Glutamatergic neuron (in vitro differentiated cells): ENCODE data around the gene NEK11. TPM values are rescaled to one million over a fixed set of nuclear protein-coding genes. Genes with fewer than 3 reads are reported as not detected.

Experiments used
- DNase-seq: peaks from one replicate; pipeline ENCODE4 v3.0.0; 2022
- H3K27ac Mint-ChIP-seq: one replicate; pipeline ENCODE4 v1.8.0; 2020; ENCODE audit warnings: mild to moderate bottlenecking, mixed read lengths, inconsistent platforms; ENCODE audit not compliant: unreplicated experiment
- H3K27me3 Mint-ChIP-seq: one replicate; pipeline ENCODE4 v1.8.0; 2020; ENCODE audit warnings: mild to moderate bottlenecking, moderate library complexity, mixed read lengths, inconsistent platforms; ENCODE audit not compliant: unreplicated experiment
- H3K36me3 Mint-ChIP-seq: one replicate; pipeline ENCODE4 v1.8.0; 2020; ENCODE audit warnings: mild to moderate bottlenecking, mixed read lengths, inconsistent platforms; ENCODE audit not compliant: unreplicated experiment
- H3K4me1 Mint-ChIP-seq: one replicate; pipeline ENCODE4 v1.8.0; 2020; ENCODE audit warnings: mild to moderate bottlenecking, low read depth, mixed read lengths, inconsistent platforms; ENCODE audit not compliant: unreplicated experiment
- H3K4me3 Mint-ChIP-seq: one replicate; pipeline ENCODE4 v1.8.0; 2020; ENCODE audit warnings: mild to moderate bottlenecking, mixed read lengths, inconsistent platforms; ENCODE audit not compliant: unreplicated experiment
- H3K9me3 Mint-ChIP-seq: one replicate; pipeline ENCODE4 v1.8.0; 2020; ENCODE audit warnings: mild to moderate bottlenecking, moderate library complexity, mixed read lengths, inconsistent platforms; ENCODE audit not compliant: unreplicated experiment
- total RNA-seq: library from RNA; stranded (reverse); fragmentation: NEBNext Ultra II Directional; extraction: Animal tissue kit (Norgen Biotek cat#: 25700); gene quantifications from one replicate; pipeline ENCODE4 v1.2.1, GENCODE V29; 2021; ENCODE audit not compliant: unreplicated experiment
- TF ChIP-seq, protein P1 (sequence below): fragments of 200-600 bp; sonication (generic); IDR thresholded peaks from one replicate; pipeline ENCODE4 v1.5.0; 2021; ENCODE audit not compliant: partially characterized antibody, unreplicated experiment

The NEK11 gene
- total RNA-seq, 1 donor from 2014 or later: 2.5 TPM

- DNase-seq: no peak
- Mint-ChIP-seq H3K4me1 (peaks cover 10% of the 10 kb centered on the region), H3K36me3 (no peaks in the 10 kb centered on the region), H3K4me3 (no peak overlapping the region), H3K27ac (no peak overlapping the region), H3K9me3 (peaks cover 2% of the 10 kb centered on the region), H3K27me3 (no peaks in the 10 kb centered on the region)
- TF ChIP-seq, protein P1, sequence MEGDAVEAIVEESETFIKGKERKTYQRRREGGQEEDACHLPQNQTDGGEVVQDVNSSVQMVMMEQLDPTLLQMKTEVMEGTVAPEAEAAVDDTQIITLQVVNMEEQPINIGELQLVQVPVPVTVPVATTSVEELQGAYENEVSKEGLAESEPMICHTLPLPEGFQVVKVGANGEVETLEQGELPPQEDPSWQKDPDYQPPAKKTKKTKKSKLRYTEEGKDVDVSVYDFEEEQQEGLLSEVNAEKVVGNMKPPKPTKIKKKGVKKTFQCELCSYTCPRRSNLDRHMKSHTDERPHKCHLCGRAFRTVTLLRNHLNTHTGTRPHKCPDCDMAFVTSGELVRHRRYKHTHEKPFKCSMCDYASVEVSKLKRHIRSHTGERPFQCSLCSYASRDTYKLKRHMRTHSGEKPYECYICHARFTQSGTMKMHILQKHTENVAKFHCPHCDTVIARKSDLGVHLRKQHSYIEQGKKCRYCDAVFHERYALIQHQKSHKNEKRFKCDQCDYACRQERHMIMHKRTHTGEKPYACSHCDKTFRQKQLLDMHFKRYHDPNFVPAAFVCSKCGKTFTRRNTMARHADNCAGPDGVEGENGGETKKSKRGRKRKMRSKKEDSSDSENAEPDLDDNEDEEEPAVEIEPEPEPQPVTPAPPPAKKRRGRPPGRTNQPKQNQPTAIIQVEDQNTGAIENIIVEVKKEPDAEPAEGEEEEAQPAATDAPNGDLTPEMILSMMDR: no peak
Observed at GRCh38 chr3:131238496-131238895, 211.8 kb downstream of the NEK11 start.

GRCh38 chr3:131239267-131239666, 212.6 kb downstream of the NEK11 start:
- Mint-ChIP-seq H3K27ac (no peak overlapping the region), H3K4me3 (no peak overlapping the region), H3K27me3 (no peaks in the 10 kb centered on the region), H3K9me3 (peaks cover 2% of the 10 kb centered on the region), H3K4me1 (peaks cover 8% of the 10 kb centered on the region), H3K36me3 (no peaks in the 10 kb centered on the region)
- TF ChIP-seq, protein P1: no peak
- no peak for DNase-seq

DNA sequence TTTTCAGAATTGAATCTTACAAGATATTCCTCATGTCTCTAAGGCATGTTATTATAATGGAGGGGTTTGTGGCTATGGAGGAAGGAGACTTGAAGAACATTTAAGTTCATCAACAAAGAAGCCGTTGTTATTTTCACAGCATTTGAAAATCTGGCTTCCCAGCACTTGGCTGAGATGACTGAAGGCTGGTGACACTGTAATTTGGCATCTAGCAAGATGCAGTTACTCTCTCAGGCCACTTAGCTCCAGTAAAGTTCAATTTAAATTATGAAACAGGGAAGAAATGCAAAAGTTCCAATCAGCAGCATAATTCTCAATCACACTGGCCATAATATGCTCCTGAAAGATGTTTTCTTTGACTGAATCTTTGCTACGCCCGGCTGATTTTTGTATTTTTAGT, 215.5 kb downstream of the NEK11 start:
- H3K27me3 Mint-ChIP-seq: no peaks in the 10 kb centered on the region
- H3K9me3 Mint-ChIP-seq: peaks cover 5% of the 10 kb centered on the region
- H3K4me3 Mint-ChIP-seq: no peak overlapping the region
- TF ChIP-seq, protein P1: no peak
- no peak for DNase-seq
- no peak overlapping the region for H3K27ac Mint-ChIP-seq
- no peaks in the 10 kb centered on the region for H3K4me1 Mint-ChIP-seq
- H3K36me3 Mint-ChIP-seq: no peaks in the 10 kb centered on the region

GRCh38 chr3:131250466-131250865, 223.8 kb downstream of the NEK11 start:
- H3K9me3 Mint-ChIP-seq: peaks cover 3% of the 10 kb centered on the region
- no peaks in the 10 kb centered on the region for H3K27me3 Mint-ChIP-seq
- H3K4me1 Mint-ChIP-seq: no peaks in the 10 kb centered on the region
- H3K36me3 Mint-ChIP-seq: peaks cover 21% of the 10 kb centered on the region
- no peak overlapping the region for H3K4me3 Mint-ChIP-seq
- DNase-seq: no peak
- no peak overlapping the region for H3K27ac Mint-ChIP-seq
- TF ChIP-seq, protein P1: no peak

GRCh38 chr3:131260525-131260924, 233.8 kb downstream of the NEK11 start:
- TF ChIP-seq, protein P1: no peak
- Mint-ChIP-seq H3K36me3 (no peaks in the 10 kb centered on the region), H3K4me1 (no peaks in the 10 kb centered on the region), H3K9me3 (no peaks in the 10 kb centered on the region), H3K4me3 (no peak overlapping the region), H3K27me3 (no peaks in the 10 kb centered on the region), H3K27ac (no peak overlapping the region)
- no peak for DNase-seq
